ENCODE data around the gene PTBP1. TPM values are rescaled to one million over a fixed set of nuclear protein-coding genes. Genes with fewer than 3 reads are reported as not detected.

PTBP1 gene
- polyA plus RNA-seq, 1 donor from 2014 or later, result 163 TPM

- no peaks in the 10 kb centered on the region for H3K4me1 Mint-ChIP-seq
- H3K27me3 Mint-ChIP-seq, result peaks cover 6% of the 10 kb centered on the region
- H3K4me3 Mint-ChIP-seq, result no peak overlapping the region
- no peaks in the 10 kb centered on the region for H3K9me3 Mint-ChIP-seq
- H3K36me3 Mint-ChIP-seq, result no peaks in the 10 kb centered on the region
- no peak overlapping the region for H3K27ac Mint-ChIP-seq
Measured at GRCh38 chr19:784541-784940, 12.7 kb upstream of the PTBP1 start.

GRCh38 chr19:787536-787935 lies 9.7 kb upstream of the PTBP1 start:
- Mint-ChIP-seq H3K4me1 (no peaks in the 10 kb centered on the region), H3K36me3 (no peaks in the 10 kb centered on the region), H3K9me3 (no peaks in the 10 kb centered on the region), H3K27me3 (peaks cover 3% of the 10 kb centered on the region), H3K27ac (no peak overlapping the region), H3K4me3 (no peak overlapping the region)

- H3K4me3 Mint-ChIP-seq, result no peak overlapping the region
- H3K4me1 Mint-ChIP-seq, result no peaks in the 10 kb centered on the region
- peaks cover 3% of the 10 kb centered on the region for H3K27me3 Mint-ChIP-seq
- no peaks in the 10 kb centered on the region for H3K36me3 Mint-ChIP-seq
- H3K27ac Mint-ChIP-seq, result peak overlapping the region in 1 of 3 donors; percentile 20
- no peaks in the 10 kb centered on the region for H3K9me3 Mint-ChIP-seq
Measured at GRCh38 chr19:788686-788982, 8.6 kb upstream of the PTBP1 start.

GRCh38 chr19:788983-789700 lies 8.1 kb upstream of the PTBP1 start:
- H3K36me3 Mint-ChIP-seq, result no peaks in the 10 kb centered on the region
- no peaks in the 10 kb centered on the region for H3K4me1 Mint-ChIP-seq
- H3K27me3 Mint-ChIP-seq, result peaks cover 3% of the 10 kb centered on the region
- no peaks in the 10 kb centered on the region for H3K9me3 Mint-ChIP-seq
- H3K27ac Mint-ChIP-seq, result peak overlapping the region in 1 of 3 donors; percentile 20
- H3K4me3 Mint-ChIP-seq, result no peak overlapping the region

- Mint-ChIP-seq H3K4me1 (no peaks in the 10 kb centered on the region), H3K36me3 (no peaks in the 10 kb centered on the region), H3K27ac (no peak overlapping the region), H3K9me3 (no peaks in the 10 kb centered on the region), H3K27me3 (peaks cover 3% of the 10 kb centered on the region), H3K4me3 (no peak overlapping the region)
Measured at GRCh38 chr19:789701-790060, 7.6 kb upstream of the PTBP1 start.

- Mint-ChIP-seq H3K36me3 (no peaks in the 10 kb centered on the region), H3K27me3 (peaks cover 3% of the 10 kb centered on the region), H3K9me3 (no peaks in the 10 kb centered on the region), H3K4me1 (no peaks in the 10 kb centered on the region), H3K27ac (no peak overlapping the region), H3K4me3 (peak overlapping the region in 1 of 4 donors; percentile 21)
Measured at GRCh38 chr19:791007-791566, 6.2 kb upstream of the PTBP1 start.

- H3K36me3 Mint-ChIP-seq, result no peaks in the 10 kb centered on the region
- H3K4me1 Mint-ChIP-seq, result peaks cover 0 to 2% (median 2%) of the 10 kb centered on the region in 3 donors
- peaks cover 3% of the 10 kb centered on the region for H3K27me3 Mint-ChIP-seq
- H3K9me3 Mint-ChIP-seq, result no peaks in the 10 kb centered on the region
- no peak overlapping the region for H3K27ac Mint-ChIP-seq
- H3K4me3 Mint-ChIP-seq, result peak overlapping the region in 1 of 4 donors; percentile 28
Measured at GRCh38 chr19:791567-792305, 5.5 kb upstream of the PTBP1 start.

- Mint-ChIP-seq H3K27me3 (peaks cover 3% of the 10 kb centered on the region), H3K27ac (no peak overlapping the region), H3K36me3 (no peaks in the 10 kb centered on the region), H3K9me3 (no peaks in the 10 kb centered on the region), H3K4me3 (peak overlapping the region in 1 of 4 donors; percentile 35), H3K4me1 (peaks cover 0 to 5% (median 4%) of the 10 kb centered on the region in 3 donors)
Measured at GRCh38 chr19:792306-792885, 4.9 kb upstream of the PTBP1 start.

GRCh38 chr19:793806-794205 lies 3.4 kb upstream of the PTBP1 start:
- peaks cover 0 to 7% (median 6%) of the 10 kb centered on the region in 3 donors for H3K4me1 Mint-ChIP-seq
- no peaks in the 10 kb centered on the region for H3K9me3 Mint-ChIP-seq
- H3K27ac Mint-ChIP-seq, result no peak overlapping the region
- no peaks in the 10 kb centered on the region for H3K36me3 Mint-ChIP-seq
- H3K4me3 Mint-ChIP-seq, result no peak overlapping the region
- peaks cover 3% of the 10 kb centered on the region for H3K27me3 Mint-ChIP-seq

GRCh38 chr19:795073-795611 lies 2.1 kb upstream of the PTBP1 start:
- H3K27me3 Mint-ChIP-seq, result peaks cover 1% of the 10 kb centered on the region
- H3K9me3 Mint-ChIP-seq, result no peaks in the 10 kb centered on the region
- no peak overlapping the region for H3K27ac Mint-ChIP-seq
- no peak overlapping the region for H3K4me3 Mint-ChIP-seq
- no peaks in the 10 kb centered on the region for H3K36me3 Mint-ChIP-seq
- H3K4me1 Mint-ChIP-seq, result peaks cover 4 to 18% (median 16%) of the 10 kb centered on the region in 3 donors

GRCh38 chr19:795691-796581 lies 1.3 kb upstream of the PTBP1 start:
- Mint-ChIP-seq H3K27me3 (peaks cover under 1% of the 10 kb centered on the region), H3K27ac (no peak overlapping the region), H3K9me3 (no peaks in the 10 kb centered on the region), H3K4me3 (peak overlapping the region in 2 of 4 donors; percentile 12 to 60), H3K4me1 (peaks cover 10 to 23% (median 21%) of the 10 kb centered on the region in 3 donors), H3K36me3 (no peaks in the 10 kb centered on the region)

- Mint-ChIP-seq H3K4me3 (peak overlapping the region; percentile 87 to 94 (median 90)), H3K27ac (peak overlapping the region; percentile 83 to 99 (median 96)), H3K27me3 (no peaks in the 10 kb centered on the region), H3K36me3 (no peaks in the 10 kb centered on the region), H3K4me1 (peaks cover 17 to 28% (median 23%) of the 10 kb centered on the region in 3 donors), H3K9me3 (no peaks in the 10 kb centered on the region)
Measured at GRCh38 chr19:797528-798414, 519 bp downstream of the PTBP1 start.

- no peaks in the 10 kb centered on the region for H3K27me3 Mint-ChIP-seq
- H3K4me3 Mint-ChIP-seq, result peak overlapping the region; percentile 87 to 94 (median 90)
- no peaks in the 10 kb centered on the region for H3K36me3 Mint-ChIP-seq
- H3K27ac Mint-ChIP-seq, result peak overlapping the region; percentile 55 to 99 (median 96)
- H3K9me3 Mint-ChIP-seq, result no peaks in the 10 kb centered on the region
- H3K4me1 Mint-ChIP-seq, result peaks cover 21 to 28% (median 23%) of the 10 kb centered on the region in 3 donors
Measured at GRCh38 chr19:798415-799075, 1.3 kb downstream of the PTBP1 start.

Measured in IgD-negative memory B cell (primary cell).